Suppressor macrophage treated with lipopolysaccharide for 1 hour (primary cell): ENCODE data around the gene MARCKSL1.
"Not testable (repeated sequence)": the region's sequence is repeated elsewhere in the genome, so short reads cannot be mapped to it uniquely, and the experiment has no call there.

Experiments used
- DNase-seq, 3 donors: peaks; one replicate each; pipeline ENCODE4 v3.0.0-alpha.2; 2020 to 2022

The MARCKSL1 gene, protein sequence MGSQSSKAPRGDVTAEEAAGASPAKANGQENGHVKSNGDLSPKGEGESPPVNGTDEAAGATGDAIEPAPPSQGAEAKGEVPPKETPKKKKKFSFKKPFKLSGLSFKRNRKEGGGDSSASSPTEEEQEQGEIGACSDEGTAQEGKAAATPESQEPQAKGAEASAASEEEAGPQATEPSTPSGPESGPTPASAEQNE

DNA sequence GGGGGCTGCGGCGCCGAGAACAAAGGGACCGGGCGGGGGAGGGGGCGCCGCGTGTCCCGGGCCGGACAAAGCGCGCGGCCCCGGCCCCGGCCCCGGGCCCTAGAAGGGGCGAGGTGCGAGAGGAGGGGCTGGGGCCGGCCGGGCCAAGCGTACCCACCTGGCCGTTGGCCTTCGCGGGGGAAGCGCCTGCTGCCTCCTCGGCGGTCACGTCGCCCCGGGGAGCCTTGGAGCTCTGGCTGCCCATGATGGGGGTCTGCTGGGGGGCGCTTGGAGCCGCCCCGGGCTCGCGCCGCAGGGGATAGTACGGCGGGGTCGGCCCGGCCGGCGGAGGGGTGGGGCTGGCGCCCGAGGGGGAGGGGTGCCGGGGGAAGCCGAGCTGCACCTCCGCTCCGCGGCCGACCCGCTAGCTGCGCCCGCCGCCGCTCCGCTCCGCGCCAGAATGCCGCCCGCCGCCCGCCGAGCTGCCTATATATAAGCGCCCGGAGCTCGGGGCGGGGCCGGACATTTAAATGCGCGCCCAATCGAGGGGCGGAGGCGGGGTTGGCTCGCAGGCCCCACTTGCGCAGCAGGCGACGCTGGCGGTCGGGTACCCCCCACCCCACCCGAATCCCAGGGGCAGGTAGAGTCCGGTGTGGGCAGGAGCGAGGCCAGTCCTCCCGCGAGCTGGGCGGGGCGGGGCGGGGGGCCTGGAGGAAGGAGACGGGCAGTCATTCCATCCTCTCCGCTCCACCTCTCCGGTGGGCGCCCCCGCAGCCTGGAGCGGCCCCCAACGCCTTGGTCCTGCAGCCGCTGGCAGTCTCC lies at the start of gene MARCKSL1:
Gene MARCKSL1 (minus strand): TSS at position 444 of the 801 bp plus-strand sequence. CDS start 200 bp downstream, at position 244.
- DNase-seq = peak; percentile 72 to 90 (median 81)

DNA sequence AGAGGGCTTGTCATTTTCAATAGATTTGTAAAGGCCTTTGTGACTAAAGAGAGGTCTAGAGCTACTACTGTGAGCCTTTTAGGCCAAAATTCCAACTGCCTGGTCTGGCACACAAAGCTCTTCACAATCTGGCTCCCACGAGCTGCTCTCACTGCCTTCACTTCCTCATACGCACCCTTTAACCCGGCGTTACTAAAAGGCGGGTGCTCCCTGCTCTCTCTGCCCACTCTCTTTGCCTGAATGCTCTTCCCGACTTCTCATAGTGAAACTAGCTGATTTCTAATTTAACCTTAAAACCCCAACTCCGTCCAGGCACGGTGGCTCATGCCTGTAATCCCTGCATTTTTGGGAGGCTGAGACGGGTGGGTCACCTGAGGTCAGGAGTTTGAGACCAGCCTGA lies 44.0 kb upstream of the MARCKSL1 start:
- DNase-seq = no peak

DNA sequence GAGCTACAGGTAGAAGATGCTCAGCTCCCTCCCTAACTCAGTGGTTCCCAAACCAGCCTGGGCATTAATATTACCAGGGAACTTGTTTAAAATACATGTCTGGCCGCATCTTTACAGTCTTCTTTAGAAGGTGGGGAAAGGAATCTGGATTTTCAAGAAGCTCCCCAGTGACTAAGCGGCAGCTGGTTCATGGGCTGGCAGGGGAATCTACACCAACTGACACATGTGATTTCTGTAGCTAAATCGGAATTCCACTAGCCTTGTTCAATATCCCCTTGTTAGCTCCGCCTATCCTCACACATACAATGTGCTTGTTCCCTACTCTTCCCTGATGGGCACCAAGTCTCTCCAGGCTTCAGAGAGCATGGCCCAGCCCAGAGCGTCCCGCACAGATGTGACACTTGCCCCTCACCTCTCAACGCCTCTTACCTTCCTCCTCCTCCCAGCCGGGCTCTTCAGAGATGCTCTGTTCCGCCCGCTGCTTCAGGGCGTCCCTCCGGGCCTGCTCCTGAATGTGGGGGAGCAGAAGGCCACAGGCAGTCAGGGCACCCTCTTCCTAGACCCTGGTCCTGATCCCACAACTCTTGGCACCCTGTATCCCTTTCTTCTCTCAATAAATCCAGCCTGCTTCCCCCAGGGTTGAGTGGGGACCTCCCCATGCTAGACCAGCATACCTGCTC lies 41.6 kb upstream of the MARCKSL1 start:
- peak in 2 of 3 donors; percentile 39 to 53 for DNase-seq

DNA sequence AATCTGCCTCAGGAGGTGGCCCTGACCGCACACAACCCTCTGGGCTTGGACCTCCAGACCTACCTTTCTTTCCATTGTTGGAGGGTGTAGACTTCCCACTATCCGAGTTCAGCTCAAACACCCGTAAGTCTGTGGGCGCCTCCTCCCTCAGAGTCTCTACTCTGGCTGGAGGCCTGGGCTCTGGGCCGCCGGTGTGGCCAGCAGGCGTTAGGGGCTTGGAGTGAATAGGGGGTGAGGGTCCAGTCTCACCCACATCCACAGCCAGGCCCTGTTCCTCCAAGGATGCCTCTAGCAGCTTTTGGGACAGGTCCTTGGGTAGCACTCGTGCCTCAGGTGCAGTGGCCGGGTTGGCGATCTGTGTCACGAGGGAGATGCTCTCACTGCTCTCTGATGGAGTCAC lies 40.2 kb upstream of the MARCKSL1 start:
- DNase-seq = no peak

DNA sequence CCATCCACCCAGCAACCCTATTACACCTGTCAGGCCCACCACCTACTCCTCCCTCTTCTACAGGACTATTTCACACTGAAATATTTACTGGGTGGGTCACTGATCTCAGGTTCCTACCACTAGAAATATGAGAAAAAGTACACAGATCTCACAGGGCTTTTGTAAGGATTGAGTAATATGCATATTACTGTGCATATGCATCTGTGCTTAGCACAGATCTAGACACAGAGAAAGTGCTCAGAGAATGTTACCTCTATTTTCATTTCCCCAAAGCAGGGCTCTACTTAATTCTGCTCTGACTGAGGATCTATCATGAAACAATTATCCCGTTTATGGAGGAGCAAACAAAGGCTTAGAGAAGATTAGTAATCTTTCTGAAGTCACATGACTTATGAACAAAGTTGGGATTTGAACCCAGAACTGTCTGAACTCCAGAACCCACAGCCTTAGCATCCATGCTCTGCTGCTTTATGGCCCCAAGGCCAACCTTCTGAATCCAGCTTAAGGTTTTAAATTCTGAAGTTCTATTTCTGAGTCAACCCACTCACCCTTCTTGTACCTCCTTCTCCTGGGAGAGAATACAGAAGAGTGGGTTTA lies 38.1 kb upstream of the MARCKSL1 start:
- no peak for DNase-seq

DNA sequence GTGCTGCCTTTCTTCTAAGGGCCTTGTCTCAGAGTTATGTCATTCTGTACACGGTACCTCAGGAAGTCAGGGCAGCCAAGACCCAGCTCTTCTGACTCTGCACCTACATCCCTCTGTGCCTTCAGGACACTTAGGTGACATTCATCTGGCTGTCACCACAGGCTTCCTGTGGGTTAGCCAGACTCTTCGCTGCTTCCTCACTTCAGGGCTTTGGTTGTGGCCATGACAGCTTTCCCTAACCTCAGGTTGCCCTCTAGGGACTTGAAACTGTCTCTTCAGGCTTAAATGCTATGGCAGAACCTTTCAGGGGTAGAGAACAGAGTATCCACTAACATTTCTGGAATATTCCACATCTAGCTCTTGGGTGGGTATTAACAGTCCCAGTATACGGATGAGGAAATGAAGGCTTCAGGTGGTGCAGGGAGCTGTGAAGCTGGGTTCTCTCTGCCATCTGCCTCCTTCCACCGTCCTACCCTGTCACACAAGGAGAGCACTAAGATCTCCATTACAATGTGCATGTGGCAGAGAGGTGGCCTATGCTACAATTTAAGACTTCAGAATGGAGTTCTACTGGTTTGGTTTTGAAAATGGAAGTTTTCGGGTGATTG lies 36.2 kb upstream of the MARCKSL1 start:
- peak; percentile 49 to 58 (median 52) for DNase-seq

DNA sequence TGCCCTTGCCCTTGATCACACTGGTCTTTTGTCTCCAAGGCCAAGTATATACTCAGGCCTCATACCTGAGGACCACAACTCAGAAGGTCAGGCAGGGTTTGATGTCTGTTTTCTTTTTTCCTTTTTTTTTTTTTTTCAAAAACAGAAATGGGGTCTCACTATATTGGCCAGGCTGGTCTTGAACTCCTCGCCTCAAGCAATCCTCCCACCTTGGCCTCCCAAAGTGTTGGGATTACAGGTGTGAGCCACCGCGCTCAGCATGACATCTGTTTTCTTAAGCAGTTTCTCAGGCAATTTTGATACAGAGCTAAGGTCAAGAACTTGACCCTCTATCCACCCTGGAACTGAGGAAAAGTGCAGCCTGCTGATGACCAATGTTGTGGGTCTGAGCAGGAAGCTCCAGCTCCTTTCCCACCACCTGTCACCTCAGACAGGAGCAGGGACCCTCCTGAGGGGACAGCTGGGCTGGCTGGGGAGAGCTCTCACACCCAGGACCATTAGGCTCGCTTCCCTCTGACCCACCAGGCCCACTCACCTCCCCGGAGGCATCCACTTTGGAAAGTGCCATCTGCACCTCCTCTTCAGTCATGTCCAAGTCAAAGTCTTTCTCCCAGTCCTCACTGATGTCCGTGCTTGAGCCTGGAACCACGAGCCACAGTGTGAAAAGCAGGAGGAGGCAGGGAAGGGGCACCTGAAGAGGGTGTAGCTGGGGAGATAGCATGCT lies 32.0 kb upstream of the MARCKSL1 start:
- no peak for DNase-seq

DNA sequence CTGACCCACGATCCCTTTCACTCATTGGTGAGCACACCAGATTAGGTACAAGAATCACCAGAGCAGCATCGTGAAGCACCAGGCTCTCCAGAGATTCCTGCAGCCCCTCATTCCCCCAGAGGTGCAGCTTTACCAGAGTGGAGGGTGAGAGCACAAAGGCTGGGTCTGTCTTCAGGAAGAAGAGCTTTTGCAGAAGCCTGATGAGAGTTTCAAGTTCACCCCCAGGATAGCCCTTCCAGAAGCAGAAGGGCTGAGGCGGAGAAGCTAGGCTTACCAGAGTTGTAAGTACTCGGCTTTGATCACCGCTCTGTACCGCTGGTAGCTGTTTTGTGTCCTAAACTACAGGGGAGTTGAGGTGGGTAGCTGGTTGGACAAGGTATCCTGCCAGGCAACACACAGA lies 29.4 kb upstream of the MARCKSL1 start:
- no peak for DNase-seq

DNA sequence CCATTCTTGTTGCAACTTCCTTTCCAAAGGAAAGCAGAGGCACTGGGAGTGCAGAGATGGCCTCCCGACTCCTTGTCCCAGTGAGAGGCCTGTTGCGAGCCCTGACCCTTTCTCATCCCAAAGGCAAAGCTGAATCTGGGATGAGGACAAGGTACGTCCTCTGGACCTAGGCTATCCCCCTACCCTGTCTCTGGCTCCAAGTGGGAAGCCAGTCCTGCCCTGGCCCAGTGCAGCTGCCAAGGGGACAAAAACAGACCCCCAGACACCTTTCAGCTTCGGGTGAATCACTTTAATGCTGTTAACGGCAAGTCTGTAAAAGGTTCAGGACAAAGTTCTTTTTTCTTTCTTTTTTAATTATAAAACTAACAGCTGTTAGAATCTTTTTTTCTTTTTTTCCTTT lies 28.8 kb upstream of the MARCKSL1 start:
- DNase-seq = no peak

DNA sequence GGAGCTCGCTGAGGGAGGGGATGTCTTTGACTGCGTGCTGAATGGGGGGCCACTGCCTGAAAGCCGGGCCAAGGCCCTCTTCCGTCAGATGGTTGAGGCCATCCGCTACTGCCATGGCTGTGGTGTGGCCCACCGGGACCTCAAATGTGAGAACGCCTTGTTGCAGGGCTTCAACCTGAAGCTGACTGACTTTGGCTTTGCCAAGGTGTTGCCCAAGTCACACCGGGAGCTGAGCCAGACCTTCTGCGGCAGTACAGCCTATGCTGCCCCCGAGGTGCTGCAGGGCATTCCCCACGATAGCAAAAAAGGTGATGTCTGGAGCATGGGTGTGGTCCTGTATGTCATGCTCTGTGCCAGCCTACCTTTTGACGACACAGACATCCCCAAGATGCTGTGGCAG lies 27.7 kb upstream of the MARCKSL1 start:
- DNase-seq = no peak

DNA sequence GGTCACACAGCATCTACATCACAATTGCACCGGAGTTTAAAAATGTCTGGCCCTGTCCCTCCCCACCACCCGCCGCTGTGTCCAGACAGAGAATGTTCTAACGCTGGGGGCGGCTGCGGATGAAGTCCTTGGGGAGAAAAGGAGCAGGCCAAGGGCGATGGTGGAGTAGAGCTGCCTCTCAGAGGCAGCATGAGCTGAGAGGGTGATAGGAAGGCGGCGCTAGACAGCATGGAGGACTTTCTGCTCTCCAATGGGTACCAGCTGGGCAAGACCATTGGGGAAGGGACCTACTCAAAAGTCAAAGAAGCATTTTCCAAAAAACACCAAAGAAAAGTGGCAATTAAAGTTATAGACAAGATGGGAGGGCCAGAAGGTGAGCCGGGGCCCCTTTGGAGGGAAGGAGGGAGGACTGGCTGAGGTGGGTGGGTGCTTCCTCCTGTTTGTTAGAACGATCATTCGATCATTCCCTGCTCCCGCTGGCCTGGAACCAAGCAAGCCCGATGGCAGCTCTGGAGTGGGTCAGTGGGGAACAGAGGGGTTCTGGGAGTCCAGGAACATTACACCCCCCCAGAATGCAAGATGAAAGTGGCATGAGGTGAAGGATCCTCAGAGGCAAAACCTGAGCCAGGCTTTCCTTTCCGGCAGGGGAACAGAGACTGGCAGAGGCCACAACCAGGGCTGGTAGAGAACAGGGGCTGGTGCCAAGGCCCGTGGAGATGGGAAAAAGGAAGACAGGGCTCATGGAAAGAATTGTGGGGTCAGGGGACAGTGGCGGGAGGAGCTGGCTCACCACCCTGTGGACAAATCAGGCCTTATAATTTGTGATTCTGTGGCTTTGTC lies 26.7 kb upstream of the MARCKSL1 start, which contains the start of the genes FAM229A and TSSK3:
Gene FAM229A (minus strand): TSS at position 12 of the 840 bp plus-strand sequence. CDS start 394 bp downstream, outside the sequence.
Gene TSSK3 (plus strand): TSS at position 66 of the 840 bp plus-strand sequence. CDS start 163 bp downstream, at position 229.
- DNase-seq = no peak

DNA sequence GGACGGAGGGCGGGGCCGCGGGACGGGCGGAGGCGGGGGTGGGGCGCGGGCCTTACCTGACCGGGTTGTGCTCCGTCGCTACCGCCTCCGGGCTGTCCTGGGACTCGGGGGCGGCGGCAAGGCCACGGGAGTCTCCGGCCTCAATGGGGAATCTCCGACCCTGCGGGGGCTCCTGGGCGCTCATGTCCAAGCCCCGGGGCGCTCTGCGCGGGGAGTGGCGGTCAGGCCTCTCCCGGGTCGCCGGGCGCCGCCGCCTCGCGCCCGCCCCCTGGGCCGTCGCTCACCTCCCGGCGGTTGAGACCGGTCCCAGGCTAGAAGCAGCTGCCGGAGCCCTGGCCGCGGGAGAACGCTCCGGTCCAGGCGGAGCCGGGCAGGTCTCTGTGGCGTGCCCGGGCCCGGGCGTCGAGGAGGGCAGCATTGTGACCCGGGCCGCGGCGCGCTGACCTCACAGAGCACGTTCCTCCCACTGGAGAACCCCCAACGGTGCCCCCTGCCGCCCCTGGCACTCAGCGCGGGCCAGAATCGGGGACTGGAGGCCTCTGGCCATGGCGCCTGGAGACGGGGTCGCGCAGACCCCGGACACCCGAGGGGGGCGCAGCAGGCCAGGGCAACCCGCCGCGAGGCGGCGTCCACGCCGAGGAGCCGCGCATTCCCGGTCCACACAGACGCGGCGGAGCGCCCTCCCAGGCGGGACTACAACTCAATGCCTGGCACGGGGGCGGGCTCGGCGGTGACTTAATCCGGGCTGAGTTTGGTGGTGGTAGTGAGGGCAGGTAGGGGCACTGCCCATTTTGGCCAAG lies 25.8 kb upstream of the MARCKSL1 start:
- DNase-seq = peak; percentile 48 to 75 (median 50)

DNA sequence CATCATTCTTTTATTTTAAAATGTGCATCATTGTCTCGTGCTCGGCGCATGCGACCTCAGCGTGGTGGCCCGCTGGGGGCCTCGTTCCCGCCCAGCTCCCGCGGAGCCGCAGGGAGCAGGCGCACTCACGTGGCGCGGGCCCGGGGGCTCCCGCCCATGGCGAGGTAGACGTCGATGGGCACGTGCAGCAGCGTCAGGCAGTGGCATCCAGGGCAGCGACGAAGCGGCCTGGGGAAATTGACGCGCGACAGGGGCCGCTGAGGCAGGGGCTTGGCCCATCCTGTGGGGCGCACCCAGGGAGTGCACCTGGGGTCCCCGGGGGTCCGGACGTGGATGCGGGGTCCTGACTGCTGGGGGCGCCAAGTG lies 25.3 kb upstream of the MARCKSL1 start:
- no peak for DNase-seq

DNA sequence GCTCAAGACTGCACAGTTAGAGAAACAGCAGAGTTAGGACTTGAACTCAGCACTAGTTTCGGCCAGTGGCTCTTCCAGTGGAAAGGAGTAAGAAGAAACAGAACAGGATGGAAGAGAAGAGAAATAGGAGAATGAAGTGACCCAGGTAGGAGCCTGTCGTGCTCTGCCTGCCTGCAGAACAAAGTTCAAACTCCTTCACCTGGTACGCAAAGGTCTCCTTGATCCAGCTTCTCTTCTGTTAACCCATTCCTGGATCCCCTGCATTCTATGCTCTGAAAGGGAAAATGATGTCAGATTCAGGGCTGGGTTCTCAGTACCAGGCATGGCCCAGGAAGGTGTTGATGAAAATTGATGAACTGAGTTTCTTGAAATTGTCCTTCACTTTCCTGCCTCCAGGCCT lies 22.4 kb upstream of the MARCKSL1 start:
- no peak for DNase-seq

DNA sequence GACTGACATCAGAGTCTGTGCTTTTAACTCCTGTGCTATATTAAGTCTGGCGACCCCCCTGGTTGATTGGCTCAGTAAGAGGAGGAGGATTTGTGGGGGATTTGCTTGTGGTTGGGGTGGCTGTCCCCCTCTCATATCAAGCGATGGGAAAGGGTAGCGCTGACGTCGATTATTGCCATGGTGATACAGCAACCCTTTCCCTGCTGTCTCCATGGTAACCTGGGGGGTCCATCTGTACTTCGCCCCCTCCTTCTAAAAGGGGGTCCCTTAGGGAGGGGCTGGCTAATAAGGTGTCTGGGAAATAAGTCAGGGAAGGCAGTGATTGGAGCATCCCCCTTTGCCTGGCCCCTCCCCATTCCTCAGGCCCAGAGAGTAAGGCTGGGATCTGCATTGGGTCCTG lies 21.6 kb upstream of the MARCKSL1 start:
- DNase-seq = no peak

DNA sequence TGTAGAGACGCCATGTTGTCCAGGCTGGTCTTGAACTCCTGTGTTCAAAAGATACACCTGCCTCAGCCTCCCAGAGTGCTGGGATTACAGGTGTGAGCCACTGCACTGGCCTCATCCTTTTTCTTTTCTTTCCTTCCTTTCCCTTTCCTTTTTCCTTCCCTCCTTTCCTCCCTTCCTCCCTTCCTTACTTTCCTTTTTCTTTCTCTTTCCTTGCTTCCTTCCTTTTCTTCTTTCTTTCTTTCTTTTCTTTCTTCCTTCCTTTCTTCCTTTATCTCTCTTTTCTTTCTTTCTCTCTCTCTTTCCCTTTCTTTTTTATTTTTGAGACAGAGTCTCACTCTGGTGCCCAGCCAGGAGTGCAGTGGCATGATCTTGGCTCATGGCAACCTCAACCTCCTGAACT lies 20.4 kb upstream of the MARCKSL1 start:
- DNase-seq = no peak

DNA sequence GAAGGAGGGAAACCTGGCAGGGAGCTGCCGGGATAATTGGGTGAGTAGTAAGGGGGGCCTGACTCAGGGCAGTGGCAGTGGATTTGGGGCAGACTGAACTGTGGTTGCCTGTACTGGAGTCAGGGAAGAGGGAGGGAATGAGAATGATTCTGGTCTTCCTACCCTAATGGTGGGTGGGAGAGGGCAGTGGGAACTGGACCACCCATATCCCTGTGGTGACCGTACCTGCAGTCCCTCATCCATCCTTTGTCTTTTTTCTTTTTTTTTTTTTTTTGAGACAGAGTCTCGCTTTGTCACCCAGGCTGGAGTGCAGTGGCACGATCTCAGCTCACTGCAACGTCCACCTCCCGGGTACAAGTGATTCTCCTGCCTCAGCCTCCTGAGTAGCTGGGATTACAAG lies 19.7 kb upstream of the MARCKSL1 start:
- not testable (repeated sequence) for DNase-seq

DNA sequence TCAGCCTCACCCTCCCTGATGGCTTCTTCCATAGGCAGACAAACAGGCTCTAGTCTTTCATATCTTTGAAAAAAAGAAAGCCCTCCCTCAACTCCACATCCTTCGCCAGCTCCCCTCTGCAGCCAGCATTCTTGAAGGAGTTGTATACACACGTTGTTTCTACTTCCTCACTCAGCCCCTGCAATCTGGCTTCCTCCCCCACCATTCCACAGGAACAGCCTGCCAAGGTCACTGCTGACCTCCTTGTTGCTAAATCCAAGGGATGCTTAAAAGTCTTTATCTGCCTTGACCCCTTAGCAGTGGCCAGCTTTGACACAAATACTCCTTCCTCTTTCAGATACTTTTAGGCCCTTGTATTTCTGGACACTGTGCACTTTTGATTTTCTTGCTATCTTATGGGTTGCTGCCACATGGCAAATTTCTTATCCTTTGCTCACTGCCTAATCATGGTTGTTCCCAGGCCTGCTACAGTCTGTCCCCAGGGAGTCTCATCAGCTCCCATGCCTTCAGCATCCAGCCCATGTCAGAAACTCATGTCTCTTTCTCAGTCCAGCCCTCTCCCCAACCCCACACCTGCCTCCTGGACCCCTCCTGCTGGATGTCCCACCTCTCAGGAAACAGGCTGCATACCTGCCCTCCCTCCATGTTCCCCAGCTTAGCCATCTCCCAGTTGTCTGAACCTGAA lies 18.0 kb upstream of the MARCKSL1 start:
- no peak for DNase-seq

DNA sequence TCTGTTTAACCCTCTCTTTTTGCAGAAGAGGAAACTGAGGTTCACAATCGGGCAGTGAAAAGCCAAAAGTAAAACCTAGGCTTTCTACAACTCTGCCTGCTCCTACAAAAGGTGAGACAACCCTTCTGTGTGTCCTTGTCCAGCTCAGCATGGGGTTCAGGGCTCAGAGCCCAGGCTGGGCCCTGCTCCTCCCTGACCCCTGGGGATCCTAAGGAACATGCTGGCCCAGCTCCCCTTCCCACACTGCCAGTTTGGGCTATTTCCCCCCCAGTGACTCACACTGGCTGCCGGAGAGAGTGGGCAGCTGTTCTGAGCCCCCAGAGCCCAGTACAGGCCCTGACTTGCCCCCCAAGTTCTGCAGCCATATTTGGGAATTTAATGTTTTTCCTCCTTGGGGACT lies 17.4 kb upstream of the MARCKSL1 start:
- DNase-seq = no peak
